ENCODE measurements around the gene RTP5.

GRCh38 chr2:241859436-241860183, 9.9 kb upstream of the RTP5 start:
- TF ChIP-seq CTCF (IDR thresholded peaks at IDR 0.05; ENCODE audit: insufficient read depth, low read depth, low read length) (no peak), EZH2 (IDR thresholded peaks at IDR 0.05; ENCODE audit: insufficient read depth, low read length) (no peak)
